ENCODE measurements around the gene TBCD. TPM values are rescaled to one million over a fixed set of nuclear protein-coding genes. Genes with fewer than 3 reads are reported as not detected.

Gene TBCD
- total and polyA plus RNA-seq, 12 donors: 25.6 to 240 (median 66.2) TPM

- WGBS, 4 donors: 60 to 67% (median 64%) methylated on average over 22 to 30 of the region's 30 CpGs
- intact Hi-C loops (cut with DNase I): no loop called here
- H3K4me1 ChIP-seq (replicated peaks in 1 of 2): peaks cover 15 to 34% of the 10 kb centered on the region in 2 donors
- H3K27me3 ChIP-seq: no peaks in the 10 kb centered on the region
- peak; percentile 67 to 83 (median 81) for DNase-seq
- H3K4me3 ChIP-seq: no peak overlapping the region
- no peak for TF ChIP-seq POLR2A (IDR thresholded peaks at IDR 0.05)
- TF ChIP-seq, protein P1, sequence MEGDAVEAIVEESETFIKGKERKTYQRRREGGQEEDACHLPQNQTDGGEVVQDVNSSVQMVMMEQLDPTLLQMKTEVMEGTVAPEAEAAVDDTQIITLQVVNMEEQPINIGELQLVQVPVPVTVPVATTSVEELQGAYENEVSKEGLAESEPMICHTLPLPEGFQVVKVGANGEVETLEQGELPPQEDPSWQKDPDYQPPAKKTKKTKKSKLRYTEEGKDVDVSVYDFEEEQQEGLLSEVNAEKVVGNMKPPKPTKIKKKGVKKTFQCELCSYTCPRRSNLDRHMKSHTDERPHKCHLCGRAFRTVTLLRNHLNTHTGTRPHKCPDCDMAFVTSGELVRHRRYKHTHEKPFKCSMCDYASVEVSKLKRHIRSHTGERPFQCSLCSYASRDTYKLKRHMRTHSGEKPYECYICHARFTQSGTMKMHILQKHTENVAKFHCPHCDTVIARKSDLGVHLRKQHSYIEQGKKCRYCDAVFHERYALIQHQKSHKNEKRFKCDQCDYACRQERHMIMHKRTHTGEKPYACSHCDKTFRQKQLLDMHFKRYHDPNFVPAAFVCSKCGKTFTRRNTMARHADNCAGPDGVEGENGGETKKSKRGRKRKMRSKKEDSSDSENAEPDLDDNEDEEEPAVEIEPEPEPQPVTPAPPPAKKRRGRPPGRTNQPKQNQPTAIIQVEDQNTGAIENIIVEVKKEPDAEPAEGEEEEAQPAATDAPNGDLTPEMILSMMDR (IDR thresholded peaks at IDR 0.05): no peak
- H3K36me3 ChIP-seq (replicated peaks in 1 of 2): peaks cover 0 to 6% of the 10 kb centered on the region in 2 donors
- H3K27ac ChIP-seq: peak overlapping the region in 1 of 5 donors; percentile 15
- no peaks in the 10 kb centered on the region for H3K9me3 ChIP-seq (replicated peaks in 1 of 3)
These were observed 137.0 kb downstream of the TBCD start for GRCh38 chr17:82888583-82889495.

- Histone ChIP-seq H3K27ac (peak overlapping the region in 1 of 5 donors; percentile 15), H3K9me3 (replicated peaks in 1 of 3) (no peaks in the 10 kb centered on the region), H3K36me3 (replicated peaks in 1 of 2) (peaks cover 0 to 6% of the 10 kb centered on the region in 2 donors), H3K4me1 (replicated peaks in 1 of 2) (peaks cover 15 to 34% of the 10 kb centered on the region in 2 donors), H3K4me3 (no peak overlapping the region), H3K27me3 (no peaks in the 10 kb centered on the region)
- intact Hi-C loops (cut with DNase I): no loop called here
- 88 to 91% (median 89%) methylated on average over 22 to 28 of the region's 28 CpGs for WGBS, 4 donors
- no peak for TF ChIP-seq POLR2A (IDR thresholded peaks at IDR 0.05)
- TF ChIP-seq, protein P1 (IDR thresholded peaks at IDR 0.05): no peak
- no peak for DNase-seq
These were observed 137.9 kb downstream of the TBCD start for GRCh38 chr17:82889496-82890338.

DNA sequence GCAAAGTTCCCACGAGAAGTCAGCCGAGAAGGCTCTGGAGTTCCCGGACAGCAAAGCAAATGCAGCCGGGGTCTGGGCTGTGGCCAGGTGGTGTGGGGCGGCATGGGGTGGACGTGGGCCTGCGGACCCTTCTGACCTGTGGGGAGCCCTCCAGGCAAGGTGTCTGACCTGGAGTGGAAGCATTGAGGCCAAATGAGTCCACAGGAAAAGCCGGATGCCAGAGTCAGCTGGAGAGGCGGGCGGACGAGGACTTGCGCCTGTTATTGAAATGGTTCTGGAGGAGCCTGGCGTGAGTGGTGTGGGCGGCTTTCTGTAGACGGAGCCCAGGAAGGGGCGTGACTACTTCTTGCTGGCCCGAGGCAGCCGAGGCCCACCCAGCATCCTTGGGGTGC is 138.5 kb downstream of the TBCD start:
- TF ChIP-seq, protein P1 (IDR thresholded peaks at IDR 0.05): no peak
- TF ChIP-seq POLR2A (IDR thresholded peaks at IDR 0.05): no peak
- Histone ChIP-seq H3K4me1 (replicated peaks in 1 of 2) (peaks cover 15 to 30% of the 10 kb centered on the region in 2 donors), H3K27me3 (no peaks in the 10 kb centered on the region), H3K4me3 (no peak overlapping the region), H3K9me3 (replicated peaks in 1 of 3) (no peaks in the 10 kb centered on the region), H3K27ac (no peak overlapping the region), H3K36me3 (replicated peaks in 1 of 2) (peaks cover 0 to 6% of the 10 kb centered on the region in 2 donors)
- 86 to 97% (median 95%) methylated on average over 15 to 18 of the region's 18 CpGs for WGBS, 4 donors
- DNase-seq: no peak
- intact Hi-C loops (cut with DNase I): no loop called here
